ENCODE measurements around the gene KRTAP5-11. TPM values are rescaled to one million over a fixed set of nuclear protein-coding genes. Genes with fewer than 3 reads are reported as not detected.

Gene KRTAP5-11
- total and polyA plus RNA-seq, 2 donors (not counting 3 experiments of a cell fraction or from before 2014, with no cell fraction given): not detected

GRCh38 chr11:71539017-71539416 lies 43.7 kb downstream of the KRTAP5-11 start:
- H3K4me2 ChIP-seq (ENCODE audit: insufficient read depth, low read length): no peak overlapping the region
- dilution Hi-C loops (cut with MboI; ENCODE audit: extremely low pct_ligation_motif_present, low sequenced_read_pairs) (no loop called here), intact Hi-C loops (cut with micrococcal nuclease) (no loop called here)
- no peaks in the 10 kb centered on the region for H3K27me3 ChIP-seq (ENCODE audit: control insufficient read depth in 2 of 2, insufficient read depth in 2 of 2, low read length in 2 of 2)
- DNase-seq (ENCODE audit: low read depth, low spot score): no peak
- H3K4me3 ChIP-seq (replicated peaks in 1 of 3; ENCODE audit: insufficient read depth in 1 of 3, low read depth in 1 of 3, low read length in 3 of 3): no peak overlapping the region
- ChIA-PET POLR2A (no interaction called here), CTCF (no interaction called here)
- no peak overlapping the region for H3K9ac ChIP-seq (replicated peaks; ENCODE audit: extremely low read depth, insufficient read depth, low read length)
- FAIRE-seq: no peak
- H3K9me3 ChIP-seq (replicated peaks; ENCODE audit: control insufficient read depth, insufficient read depth, low read length): no peaks in the 10 kb centered on the region
- H3K79me2 ChIP-seq (ENCODE audit: control insufficient read depth, insufficient read depth, low read length): no peaks in the 10 kb centered on the region
- H4K20me1 ChIP-seq (replicated peaks; ENCODE audit: control insufficient read depth, extremely low read depth, insufficient read depth, low read length): no peaks in the 10 kb centered on the region
- no TSS peak for BruUV-seq (replicated peaks)
- H2AFZ ChIP-seq (ENCODE audit: low read depth, low read length): no peak overlapping the region
- H3K9me1 ChIP-seq (replicated peaks; ENCODE audit: control insufficient read depth, extremely low read depth, insufficient read depth, low read length): no peaks in the 10 kb centered on the region
- H3K27ac ChIP-seq (ENCODE audit: insufficient read depth, low read depth, low read length): no peak overlapping the region
- H3K36me3 ChIP-seq (ENCODE audit: control insufficient read depth in 2 of 2, extremely low read depth in 1 of 2, insufficient read depth in 2 of 2, low read length in 2 of 2): no peaks in the 10 kb centered on the region
- no peaks in the 10 kb centered on the region for H3K4me1 ChIP-seq (ENCODE audit: control insufficient read depth, extremely low read depth, insufficient read depth, low read length)
- TF ChIP-seq JUN (IDR thresholded peaks at IDR 0.05; ENCODE audit: borderline replicate concordance, insufficient read depth, insufficient read length, low read depth) (no peak), MYC (IDR thresholded peaks at IDR 0.05; ENCODE audit: low read depth, low read length) (no peak), POLR2A (IDR thresholded peaks at IDR 0.05; ENCODE audit: low read depth, low read length) (no peak), MAX (IDR thresholded peaks at IDR 0.05; ENCODE audit: insufficient read depth, insufficient read length) (no peak), GATA2 (IDR thresholded peaks at IDR 0.05; ENCODE audit: insufficient read depth, insufficient read length, low read depth, low read length) (no peak), CTCF (IDR thresholded peaks at IDR 0.05; ENCODE audit: extremely low read depth in 1 of 2, insufficient read depth in 1 of 2, low read depth in 1 of 2, low read length in 2 of 2) (no peak), POLR2AphosphoS5 (IDR thresholded peaks at IDR 0.05; ENCODE audit: insufficient read depth, low read depth, low read length) (no peak), FOS (IDR thresholded peaks at IDR 0.05; ENCODE audit: borderline replicate concordance, insufficient read depth, low read length) (no peak), EZH2 (IDR thresholded peaks at IDR 0.05; ENCODE audit: borderline replicate concordance, low read depth, low read length, severe bottlenecking) (no peak)
